PFSK-1 (cell line): Measurements from ENCODE around the gene KMT2E.

Experiments used
- FOXP2 ChIP-seq: optimal IDR thresholded peaks from 2 replicates; pipeline ENCODE3; 2011; ENCODE audit warnings: borderline replicate concordance, control low read depth, inconsistent platforms; ENCODE audit not compliant: insufficient read depth; ENCODE audit errors: extremely low read length, extremely low read depth
- POLR2AphosphoS5 ChIP-seq: IDR thresholded peaks from 2 replicates; pipeline ENCODE4 v1.6.1; 2012; ENCODE audit warnings: low read depth, mild to moderate bottlenecking, control low read depth, low read length, moderate library complexity
- SIN3A ChIP-seq: IDR thresholded peaks from 2 replicates; pipeline ENCODE4 v1.6.1; 2012; ENCODE audit warnings: mild to moderate bottlenecking, low read length, moderate library complexity, borderline replicate concordance; ENCODE audit not compliant: insufficient read depth
- TAF1 ChIP-seq: IDR thresholded peaks from 2 replicates; pipeline ENCODE4 v1.6.1; 2012; ENCODE audit warnings: low read length, control low read depth, borderline replicate concordance; ENCODE audit not compliant: insufficient read depth
- TF ChIP-seq, protein P1 (sequence below), 2 experiments: IDR thresholded peaks; 2 replicates each; pipeline versions ENCODE4 v1.6.1 to v1.8.0; 2011 to 2012; ENCODE audit warnings: low read depth in 2 of 2, low read length in 2 of 2, control low read depth in 1 of 2, inconsistent platforms in 1 of 2, mild to moderate bottlenecking in 1 of 2, moderate library complexity in 1 of 2; ENCODE audit not compliant: insufficient read depth in 1 of 2

KMT2E gene

GRCh38 chr7:105055084-105055483 lies 41.1 kb downstream of the KMT2E start:
- TF ChIP-seq POLR2AphosphoS5 (no peak), SIN3A (no peak), TAF1 (no peak), FOXP2 (no peak)
- TF ChIP-seq, protein P1, sequence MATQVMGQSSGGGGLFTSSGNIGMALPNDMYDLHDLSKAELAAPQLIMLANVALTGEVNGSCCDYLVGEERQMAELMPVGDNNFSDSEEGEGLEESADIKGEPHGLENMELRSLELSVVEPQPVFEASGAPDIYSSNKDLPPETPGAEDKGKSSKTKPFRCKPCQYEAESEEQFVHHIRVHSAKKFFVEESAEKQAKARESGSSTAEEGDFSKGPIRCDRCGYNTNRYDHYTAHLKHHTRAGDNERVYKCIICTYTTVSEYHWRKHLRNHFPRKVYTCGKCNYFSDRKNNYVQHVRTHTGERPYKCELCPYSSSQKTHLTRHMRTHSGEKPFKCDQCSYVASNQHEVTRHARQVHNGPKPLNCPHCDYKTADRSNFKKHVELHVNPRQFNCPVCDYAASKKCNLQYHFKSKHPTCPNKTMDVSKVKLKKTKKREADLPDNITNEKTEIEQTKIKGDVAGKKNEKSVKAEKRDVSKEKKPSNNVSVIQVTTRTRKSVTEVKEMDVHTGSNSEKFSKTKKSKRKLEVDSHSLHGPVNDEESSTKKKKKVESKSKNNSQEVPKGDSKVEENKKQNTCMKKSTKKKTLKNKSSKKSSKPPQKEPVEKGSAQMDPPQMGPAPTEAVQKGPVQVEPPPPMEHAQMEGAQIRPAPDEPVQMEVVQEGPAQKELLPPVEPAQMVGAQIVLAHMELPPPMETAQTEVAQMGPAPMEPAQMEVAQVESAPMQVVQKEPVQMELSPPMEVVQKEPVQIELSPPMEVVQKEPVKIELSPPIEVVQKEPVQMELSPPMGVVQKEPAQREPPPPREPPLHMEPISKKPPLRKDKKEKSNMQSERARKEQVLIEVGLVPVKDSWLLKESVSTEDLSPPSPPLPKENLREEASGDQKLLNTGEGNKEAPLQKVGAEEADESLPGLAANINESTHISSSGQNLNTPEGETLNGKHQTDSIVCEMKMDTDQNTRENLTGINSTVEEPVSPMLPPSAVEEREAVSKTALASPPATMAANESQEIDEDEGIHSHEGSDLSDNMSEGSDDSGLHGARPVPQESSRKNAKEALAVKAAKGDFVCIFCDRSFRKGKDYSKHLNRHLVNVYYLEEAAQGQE (IDR thresholded peaks at IDR 0.05; ENCODE audit: insufficient read depth in 1 of 2, low read depth in 2 of 2, low read length in 2 of 2), result no peak

- TF ChIP-seq, protein P1 (IDR thresholded peaks at IDR 0.05; ENCODE audit: insufficient read depth in 1 of 2, low read depth in 2 of 2, low read length in 2 of 2), result no peak
- no peak for TF ChIP-seq FOXP2
- no peak for TF ChIP-seq POLR2AphosphoS5
- TF ChIP-seq SIN3A, result no peak
- TF ChIP-seq TAF1, result no peak
These were observed 41.6 kb downstream of the KMT2E start for GRCh38 chr7:105055621-105056020.

DNA sequence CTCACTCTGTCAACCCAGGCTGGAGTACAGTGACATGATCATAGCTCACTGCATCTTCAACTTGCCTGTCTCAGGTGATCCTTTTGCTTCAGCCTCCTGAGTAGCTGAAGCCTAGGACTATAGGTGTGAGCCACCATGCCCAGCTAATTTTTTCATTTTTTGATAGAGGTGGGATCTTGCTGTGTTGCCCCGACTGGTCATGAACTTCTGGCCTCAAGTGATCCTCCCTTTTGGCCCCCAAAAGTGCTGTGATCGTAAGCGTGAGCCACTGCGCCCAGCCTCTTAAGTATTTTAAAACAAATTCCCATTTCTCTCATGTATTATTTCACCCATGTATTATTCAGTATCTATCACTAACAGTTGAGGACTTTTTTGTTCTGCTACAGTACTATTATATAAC lies 43.5 kb downstream of the KMT2E start:
- TF ChIP-seq FOXP2 (no peak), POLR2AphosphoS5 (no peak), TAF1 (no peak), SIN3A (no peak)
- TF ChIP-seq, protein P1 (IDR thresholded peaks at IDR 0.05; ENCODE audit: insufficient read depth in 1 of 2, low read depth in 2 of 2, low read length in 2 of 2), result no peak

GRCh38 chr7:105060437-105060836 lies 46.4 kb downstream of the KMT2E start:
- no peak for TF ChIP-seq TAF1

DNA sequence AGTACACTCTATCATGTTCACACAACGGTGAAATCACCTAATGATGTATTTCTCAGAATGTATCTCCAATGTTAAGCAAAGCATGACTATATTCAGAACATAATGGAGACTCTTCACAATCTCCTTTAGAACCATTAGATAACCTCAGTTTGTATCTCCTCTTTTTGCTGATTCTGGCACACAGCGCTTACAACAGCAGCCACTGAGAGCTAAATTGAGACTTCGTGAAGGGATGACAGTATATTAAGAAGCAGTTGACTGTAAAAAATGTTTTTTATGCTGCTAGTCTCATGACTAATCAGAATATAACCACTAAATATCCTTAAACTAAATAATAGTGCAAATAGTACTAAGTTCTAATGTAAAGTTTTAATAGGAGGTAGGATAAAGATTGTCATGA lies 46.9 kb downstream of the KMT2E start:
- TF ChIP-seq, protein P1 (IDR thresholded peaks at IDR 0.05; ENCODE audit: insufficient read depth in 1 of 2, low read depth in 2 of 2, low read length in 2 of 2), result no peak
- TF ChIP-seq TAF1 (no peak), FOXP2 (no peak), SIN3A (no peak), POLR2AphosphoS5 (no peak)
